Osteocyte (in vitro differentiated cells): ENCODE results near the gene OAT. TPM values are rescaled to one million over a fixed set of nuclear protein-coding genes. Genes with fewer than 3 reads are reported as not detected.
A peak's percentile ranks its signal among the peaks of the same experiment; 100 is the strongest.

Experiments used
- DNase-seq: peaks from one replicate; pipeline ENCODE4 v3.0.0; 2021; ENCODE audit warnings: mixed read lengths; ENCODE audit not compliant: unreplicated experiment; ENCODE audit errors: extremely low spot score
- H3K27ac Mint-ChIP-seq: one replicate; pipeline ENCODE4 v1.8.0; 2021; ENCODE audit warnings: mild to moderate bottlenecking, mixed read lengths; ENCODE audit not compliant: unreplicated experiment
- H3K27me3 Mint-ChIP-seq: one replicate; pipeline ENCODE4 v1.8.0; 2021; ENCODE audit warnings: mixed read lengths; ENCODE audit not compliant: unreplicated experiment
- H3K36me3 Mint-ChIP-seq: one replicate; pipeline ENCODE4 v1.8.0; 2021; ENCODE audit warnings: mixed read lengths; ENCODE audit not compliant: unreplicated experiment
- H3K4me1 Mint-ChIP-seq: one replicate; pipeline ENCODE4 v1.8.0; 2021; ENCODE audit warnings: mixed read lengths; ENCODE audit not compliant: unreplicated experiment
- H3K4me3 Mint-ChIP-seq: one replicate; pipeline ENCODE4 v1.8.0; 2021; ENCODE audit warnings: mild to moderate bottlenecking, moderate library complexity, mixed read lengths; ENCODE audit not compliant: unreplicated experiment
- H3K9me3 Mint-ChIP-seq: one replicate; pipeline ENCODE4 v1.8.0; 2021; ENCODE audit warnings: mixed read lengths; ENCODE audit not compliant: unreplicated experiment
- CTCF ChIP-seq: fragments of 200-600 bp; sonication (generic); IDR thresholded peaks from 2 replicates; pipeline ENCODE4 v1.5.0; 2021; ENCODE audit warnings: antibody characterized with exemption, mild to moderate bottlenecking, moderate library complexity
- total RNA-seq: library from RNA; stranded (reverse); gene quantifications from 2 replicates; pipeline ENCODE4 v1.2.1, GENCODE V29; 2021

Gene OAT
- total RNA-seq, 1 donor from 2014 or later, result 122 TPM

GRCh38 chr10:124422742-124423141 is 4.0 kb upstream of the OAT start:
- Mint-ChIP-seq H3K27ac (no peak overlapping the region), H3K4me1 (peaks cover 3% of the 10 kb centered on the region), H3K27me3 (peaks cover 53% of the 10 kb centered on the region), H3K36me3 (no peaks in the 10 kb centered on the region), H3K9me3 (no peaks in the 10 kb centered on the region), H3K4me3 (no peak overlapping the region)
- no peak for DNase-seq
- no peak for TF ChIP-seq CTCF

GRCh38 chr10:124420254-124420653 is 1.5 kb upstream of the OAT start:
- Mint-ChIP-seq H3K27me3 (peaks cover 36% of the 10 kb centered on the region), H3K4me3 (no peak overlapping the region), H3K36me3 (no peaks in the 10 kb centered on the region), H3K4me1 (peaks cover 26% of the 10 kb centered on the region), H3K27ac (no peak overlapping the region), H3K9me3 (no peaks in the 10 kb centered on the region)
- no peak for TF ChIP-seq CTCF
- no peak for DNase-seq

GRCh38 chr10:124419635-124420034 is 912 bp upstream of the OAT start:
- Mint-ChIP-seq H3K4me3 (peak overlapping the region; percentile 89), H3K27me3 (peaks cover 32% of the 10 kb centered on the region), H3K36me3 (no peaks in the 10 kb centered on the region), H3K27ac (no peak overlapping the region), H3K4me1 (peaks cover 28% of the 10 kb centered on the region), H3K9me3 (no peaks in the 10 kb centered on the region)
- no peak for TF ChIP-seq CTCF
- DNase-seq, result no peak

GRCh38 chr10:124417895-124418725 is 613 bp downstream of the OAT start:
- peak; percentile 7 for TF ChIP-seq CTCF
- peak; percentile 88 for DNase-seq
- Mint-ChIP-seq H3K4me1 (peaks cover 37% of the 10 kb centered on the region), H3K27me3 (peaks cover 18% of the 10 kb centered on the region), H3K27ac (peak overlapping the region; percentile 88), H3K36me3 (no peaks in the 10 kb centered on the region), H3K9me3 (no peaks in the 10 kb centered on the region), H3K4me3 (peak overlapping the region; percentile 89)

GRCh38 chr10:124416733-124417132 is 2.0 kb downstream of the OAT start:
- Mint-ChIP-seq H3K27ac (no peak overlapping the region), H3K4me1 (peaks cover 41% of the 10 kb centered on the region), H3K27me3 (peaks cover 10% of the 10 kb centered on the region), H3K4me3 (peak overlapping the region; percentile 89), H3K9me3 (no peaks in the 10 kb centered on the region), H3K36me3 (peaks cover 6% of the 10 kb centered on the region)
- DNase-seq, result no peak
- no peak for TF ChIP-seq CTCF
